ENCODE measurements around the gene TRPM6. TPM values are rescaled to one million over a fixed set of nuclear protein-coding genes. Genes with fewer than 3 reads are reported as not detected.

Gene TRPM6
- total and polyA plus RNA-seq, 9 donors = 0.06 to 0.69 (median 0.25) TPM

GRCh38 chr9:74719306-74719705 is 168.4 kb downstream of the TRPM6 start:
- no peak for TF ChIP-seq CTCF (IDR thresholded peaks at IDR 0.05)
- no peak for TF ChIP-seq POLR2A (IDR thresholded peaks at IDR 0.05)
- no peak for TF ChIP-seq EP300 (IDR thresholded peaks at IDR 0.05)
- Histone ChIP-seq H3K27ac (no peak overlapping the region), H3K27me3 (no peaks in the 10 kb centered on the region), H3K9me3 (no peaks in the 10 kb centered on the region), H3K36me3 (no peaks in the 10 kb centered on the region), H3K4me3 (no peak overlapping the region), H3K4me1 (ENCODE audit: insufficient read depth) (no peaks in the 10 kb centered on the region)
- DNase-seq = no peak
- WGBS, 3 donors = 70 to 82% (median 79%) methylated on average over 1 of the region's 1 CpG
- intact Hi-C loops (cut with DNase I) = no loop called here

- DNase-seq = no peak
- TF ChIP-seq EP300 (IDR thresholded peaks at IDR 0.05) = no peak
- Histone ChIP-seq H3K4me3 (no peak overlapping the region), H3K4me1 (ENCODE audit: insufficient read depth) (no peaks in the 10 kb centered on the region), H3K27ac (no peak overlapping the region), H3K27me3 (no peaks in the 10 kb centered on the region), H3K36me3 (no peaks in the 10 kb centered on the region), H3K9me3 (no peaks in the 10 kb centered on the region)
- 96 to 99% (median 96%) methylated on average over 2 of the region's 2 CpGs for WGBS, 3 donors
- intact Hi-C loops (cut with DNase I) = no loop called here
Observed at GRCh38 chr9:74718709-74719108, 169.0 kb downstream of the TRPM6 start.

- Histone ChIP-seq H3K4me1 (ENCODE audit: insufficient read depth) (no peaks in the 10 kb centered on the region), H3K4me3 (no peak overlapping the region), H3K9me3 (no peaks in the 10 kb centered on the region), H3K36me3 (no peaks in the 10 kb centered on the region), H3K27me3 (no peaks in the 10 kb centered on the region), H3K27ac (no peak overlapping the region)
- DNase-seq = no peak
- TF ChIP-seq CTCF (IDR thresholded peaks at IDR 0.05) (no peak), EP300 (IDR thresholded peaks at IDR 0.05) (no peak), POLR2A (IDR thresholded peaks at IDR 0.05) (no peak)
- 48 to 57% (median 50%) methylated on average over 5 of the region's 5 CpGs for WGBS, 3 donors
- intact Hi-C loops (cut with DNase I) = no loop called here
Observed at GRCh38 chr9:74711341-74711740, 176.4 kb downstream of the TRPM6 start.

- H3K36me3 ChIP-seq = no peaks in the 10 kb centered on the region
- no peaks in the 10 kb centered on the region for H3K27me3 ChIP-seq
- intact Hi-C loops (cut with DNase I) = no loop called here
- H3K9me3 ChIP-seq = no peaks in the 10 kb centered on the region
- no peak for TF ChIP-seq CTCF (IDR thresholded peaks at IDR 0.05)
- 53 to 64% (median 54%) methylated on average over 2 of the region's 2 CpGs for WGBS, 3 donors
- no peak overlapping the region for H3K4me3 ChIP-seq
- no peak for DNase-seq
- no peaks in the 10 kb centered on the region for H3K4me1 ChIP-seq (ENCODE audit: insufficient read depth)
- H3K27ac ChIP-seq = no peak overlapping the region
Observed at GRCh38 chr9:74697535-74697934, 190.2 kb downstream of the TRPM6 start.

- 59 to 84% (median 67%) methylated on average over 1 of the region's 1 CpG for WGBS, 3 donors
- intact Hi-C loops (cut with DNase I) = no loop called here
- no peak overlapping the region for H3K4me3 ChIP-seq
Observed at GRCh38 chr9:74696520-74696919, 191.2 kb downstream of the TRPM6 start.

More at GRCh38 chr9:74696520-74696919, 191.2 kb downstream of the TRPM6 start:
- TF ChIP-seq CTCF (IDR thresholded peaks at IDR 0.05) = no peak
- no peak for TF ChIP-seq POLR2A (IDR thresholded peaks at IDR 0.05)
- no peak for TF ChIP-seq EP300 (IDR thresholded peaks at IDR 0.05)
- Histone ChIP-seq H3K9me3 (no peaks in the 10 kb centered on the region), H3K27me3 (no peaks in the 10 kb centered on the region), H3K27ac (no peak overlapping the region), H3K36me3 (no peaks in the 10 kb centered on the region), H3K4me1 (ENCODE audit: insufficient read depth) (no peaks in the 10 kb centered on the region)
- DNase-seq = no peak
